Measurements from ENCODE around the gene MAD1L1.

DNA sequence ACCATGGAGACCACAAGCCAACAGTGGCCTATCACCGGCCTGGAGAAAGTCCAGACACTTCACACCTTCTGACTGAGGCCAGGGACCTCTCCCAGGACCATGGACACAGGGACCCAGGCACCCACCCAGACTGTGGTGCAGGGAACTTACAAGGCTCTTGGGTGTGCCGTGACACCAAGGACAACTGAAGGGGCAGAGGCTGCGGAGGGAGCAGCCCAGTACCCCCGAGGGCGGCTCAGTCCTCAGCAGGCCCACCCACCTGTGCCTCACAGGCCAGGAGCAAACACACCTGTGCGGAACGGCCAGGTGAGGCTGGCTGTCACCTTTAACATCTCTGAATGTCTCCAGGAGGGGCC lies 182.3 kb downstream of the MAD1L1 start:
- TF ChIP-seq ZNF239 (tag by site-specific recombination; IDR thresholded peaks at IDR 0.05): no peak
- no peak for TF ChIP-seq ZNF169 (tag by site-specific recombination; IDR thresholded peaks at IDR 0.05)
- TF ChIP-seq REST (tag by site-specific recombination; IDR thresholded peaks at IDR 0.05): no peak
- no peak for TF ChIP-seq ZNF843 (tag by site-specific recombination; IDR thresholded peaks at IDR 0.05)
- TF ChIP-seq ZNF23 (tag by site-specific recombination; IDR thresholded peaks at IDR 0.05; ENCODE audit: borderline replicate concordance): no peak
- no peak for TF ChIP-seq YY2 (tag by site-specific recombination; IDR thresholded peaks at IDR 0.05)
- no peak for TF ChIP-seq ZNF157 (tag by site-specific recombination; IDR thresholded peaks at IDR 0.05)
- no peak for TF ChIP-seq SETDB1 (IDR thresholded peaks at IDR 0.05; ENCODE audit: insufficient read length, low read length)
- TF ChIP-seq, protein P1, sequence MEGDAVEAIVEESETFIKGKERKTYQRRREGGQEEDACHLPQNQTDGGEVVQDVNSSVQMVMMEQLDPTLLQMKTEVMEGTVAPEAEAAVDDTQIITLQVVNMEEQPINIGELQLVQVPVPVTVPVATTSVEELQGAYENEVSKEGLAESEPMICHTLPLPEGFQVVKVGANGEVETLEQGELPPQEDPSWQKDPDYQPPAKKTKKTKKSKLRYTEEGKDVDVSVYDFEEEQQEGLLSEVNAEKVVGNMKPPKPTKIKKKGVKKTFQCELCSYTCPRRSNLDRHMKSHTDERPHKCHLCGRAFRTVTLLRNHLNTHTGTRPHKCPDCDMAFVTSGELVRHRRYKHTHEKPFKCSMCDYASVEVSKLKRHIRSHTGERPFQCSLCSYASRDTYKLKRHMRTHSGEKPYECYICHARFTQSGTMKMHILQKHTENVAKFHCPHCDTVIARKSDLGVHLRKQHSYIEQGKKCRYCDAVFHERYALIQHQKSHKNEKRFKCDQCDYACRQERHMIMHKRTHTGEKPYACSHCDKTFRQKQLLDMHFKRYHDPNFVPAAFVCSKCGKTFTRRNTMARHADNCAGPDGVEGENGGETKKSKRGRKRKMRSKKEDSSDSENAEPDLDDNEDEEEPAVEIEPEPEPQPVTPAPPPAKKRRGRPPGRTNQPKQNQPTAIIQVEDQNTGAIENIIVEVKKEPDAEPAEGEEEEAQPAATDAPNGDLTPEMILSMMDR (tag by site-specific recombination; IDR thresholded peaks at IDR 0.05): no peak
- no peak for TF ChIP-seq ZFP69B (tag by site-specific recombination; IDR thresholded peaks at IDR 0.05)
- TF ChIP-seq HOXA7 (CRISPR knock-in tag; IDR thresholded peaks at IDR 0.05; ENCODE audit: borderline replicate concordance): no peak
- no peak for TF ChIP-seq ZNF624 (tag by site-specific recombination; IDR thresholded peaks at IDR 0.05)
- TF ChIP-seq ZNF394 (tag by site-specific recombination; IDR thresholded peaks at IDR 0.05; ENCODE audit: borderline replicate concordance): no peak
- TF ChIP-seq TRIM28 (IDR thresholded peaks at IDR 0.05; ENCODE audit: borderline replicate concordance, low read length): no peak

All from HEK293 (cell line).